GM12801 (cell line): ENCODE data around the gene PHLDB1.

Source experiments
- CTCF ChIP-seq: IDR thresholded peaks from one replicate; pipeline ENCODE4 v1.5.1; 2011; ENCODE audit warnings: control low read depth; ENCODE audit not compliant: insufficient read length; ENCODE audit errors: extremely low read depth

Gene PHLDB1

GRCh38 chr11:118662401-118663271 lies 55.2 kb downstream of the PHLDB1 start:
- TF ChIP-seq CTCF: no peak

GRCh38 chr11:118663381-118663780 lies 56.0 kb downstream of the PHLDB1 start:
- TF ChIP-seq CTCF: no peak

GRCh38 chr11:118663902-118664301 lies 56.5 kb downstream of the PHLDB1 start:
- TF ChIP-seq CTCF: no peak

- no peak for TF ChIP-seq CTCF
Observed at GRCh38 chr11:118666371-118666770, 59.0 kb downstream of the PHLDB1 start.

- TF ChIP-seq CTCF: no peak
Observed at GRCh38 chr11:118670063-118670462, 62.6 kb downstream of the PHLDB1 start.

GRCh38 chr11:118671254-118671653 lies 63.8 kb downstream of the PHLDB1 start:
- TF ChIP-seq CTCF: no peak

GRCh38 chr11:118672846-118673245 lies 65.4 kb downstream of the PHLDB1 start:
- TF ChIP-seq CTCF: no peak
